Peyer's patch (tissue), 4 donors: ENCODE results near the gene RAD51B.

Experiments used
- CTCF ChIP-seq, 6 experiments: fragments of 450-650 bp in 4 of 6; fragments of 200-600 bp in 2 of 6; sonication (generic) in 1 of 6; IDR thresholded peaks; one replicate each; pipeline ENCODE4 v1.5.1; 2017 to 2019; ENCODE audit warnings: antibody characterized with exemption in 6 of 6, mild to moderate bottlenecking in 3 of 6, moderate library complexity in 1 of 6
- POLR2A ChIP-seq, 2 donors: fragments of 450-650 bp; IDR thresholded peaks; one replicate each; pipeline ENCODE4 v1.5.1; 2017; ENCODE audit warnings: antibody characterized with exemption in 2 of 2, mild to moderate bottlenecking in 2 of 2, moderate library complexity in 2 of 2

- TF ChIP-seq CTCF (IDR thresholded peaks at IDR 0.05) = no peak
- no peak for TF ChIP-seq POLR2A (IDR thresholded peaks at IDR 0.05)
Measured at GRCh38 chr14:68723808-68724268, 904.3 kb downstream of the RAD51B start.
